ENCODE data around the gene OR6J1. TPM values are rescaled to one million over a fixed set of nuclear protein-coding genes. Genes with fewer than 3 reads are reported as not detected.
"Not testable (repeated sequence)": the region's sequence is repeated elsewhere in the genome, so short reads cannot be mapped to it uniquely, and the experiment has no call there.

OR6J1 gene
- total and polyA plus RNA-seq, 2 experiments from 2014 or later = not detected

DNA sequence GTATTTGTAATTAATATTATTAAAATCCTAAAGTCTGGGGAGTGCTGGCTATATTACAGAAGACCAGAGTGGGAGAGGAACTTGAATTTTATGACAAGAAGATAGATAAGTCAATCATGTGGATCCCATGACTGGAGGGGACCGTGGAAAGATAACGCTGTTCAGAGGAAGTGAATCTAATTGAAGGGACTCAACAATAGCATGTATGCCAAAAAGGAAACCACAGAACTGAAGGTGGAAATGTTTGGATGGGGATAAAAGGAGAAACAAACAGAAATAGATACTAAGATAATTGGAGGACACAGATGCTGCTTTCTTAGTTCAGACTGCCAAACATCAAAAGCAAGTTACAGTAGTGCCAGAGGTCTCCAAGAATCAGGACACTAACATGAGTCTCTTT, 21.1 kb downstream of the OR6J1 start:
- Histone ChIP-seq H3K9ac (no peak overlapping the region), H3K27me3 (replicated peaks; ENCODE audit: insufficient read depth) (no peaks in the 10 kb centered on the region), H3K27ac (no peak overlapping the region), H4K20me1 (ENCODE audit: insufficient read depth) (no peaks in the 10 kb centered on the region), H3K9me3 (ENCODE audit: low read depth) (no peaks in the 10 kb centered on the region), H3K79me2 (ENCODE audit: insufficient read depth) (no peaks in the 10 kb centered on the region), H2AFZ (no peak overlapping the region), H3F3A (ENCODE audit: insufficient read depth) (peaks cover 7% of the 10 kb centered on the region; the same call in 1 of the 2 replicates), H3K36me3 (ENCODE audit: low read depth) (no peaks in the 10 kb centered on the region), H3K4me3 (no peak overlapping the region), H3K9me2 (ENCODE audit: insufficient read depth) (no peaks in the 10 kb centered on the region), H3K4me2 (ENCODE audit: unreplicated experiment) (no peak overlapping the region), H3K4me1 (ENCODE audit: insufficient read depth) (peaks cover 7% of the 10 kb centered on the region; the same call in 1 of the 2 replicates)
- in situ Hi-C loops (cut with MboI) = no loop called here
- WGBS, 2 experiments (ENCODE audit: low coverage in 1 of 2, low lambda C conversion rate in 2 of 2, missing lambda C conversion rate in 2 of 2) = 58 to 60% methylated on average over 2 of the region's 2 CpGs
- TF ChIP-seq EZH2 (IDR thresholded peaks at IDR 0.05; ENCODE audit: insufficient read depth, poor library complexity, severe bottlenecking) (no peak), EZH2phosphoT487 (IDR thresholded peaks at IDR 0.05; ENCODE audit: insufficient read depth, low read depth) (no peak)
- no peak for DNase-seq

DNA sequence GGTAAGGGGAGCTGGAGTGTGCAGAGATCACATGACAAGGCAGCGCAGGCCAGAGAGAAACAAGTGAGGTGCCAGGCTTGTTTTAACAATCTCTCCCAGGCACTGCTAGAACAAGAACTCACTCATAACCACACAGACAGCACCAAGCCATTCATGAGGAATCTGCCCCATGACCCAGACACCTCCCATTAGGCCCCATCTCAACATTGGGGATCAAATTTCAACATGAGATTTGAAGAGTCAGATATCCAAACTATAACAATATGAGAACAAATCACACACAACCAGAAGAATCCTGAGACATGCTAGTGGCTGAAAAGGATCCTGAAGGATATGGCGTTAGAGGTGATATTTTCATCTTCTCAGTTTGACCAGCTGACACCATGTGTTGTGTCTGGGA, 21.9 kb downstream of the OR6J1 start:
- Histone ChIP-seq H3K9me3 (ENCODE audit: low read depth) (no peaks in the 10 kb centered on the region), H3K36me3 (ENCODE audit: low read depth) (no peaks in the 10 kb centered on the region), H3K79me2 (ENCODE audit: insufficient read depth) (no peaks in the 10 kb centered on the region), H3K4me3 (no peak overlapping the region), H3K27ac (0 out of 2 replicates have a peak overlapping the region, but pooled peaks have one; percentile 9), H3K27me3 (replicated peaks; ENCODE audit: insufficient read depth) (no peaks in the 10 kb centered on the region), H3K4me2 (ENCODE audit: unreplicated experiment) (no peak overlapping the region), H3K9ac (no peak overlapping the region), H4K20me1 (ENCODE audit: insufficient read depth) (no peaks in the 10 kb centered on the region), H3F3A (ENCODE audit: insufficient read depth) (peaks cover 7% of the 10 kb centered on the region; the same call in 1 of the 2 replicates), H2AFZ (no peak overlapping the region), H3K9me2 (ENCODE audit: insufficient read depth) (no peaks in the 10 kb centered on the region), H3K4me1 (ENCODE audit: insufficient read depth) (peaks cover 7% of the 10 kb centered on the region; the same call in 1 of the 2 replicates)
- WGBS, 2 experiments (ENCODE audit: low coverage in 1 of 2, low lambda C conversion rate in 2 of 2, missing lambda C conversion rate in 2 of 2) = 77 to 79% methylated on average over 2 of the region's 2 CpGs
- peak; percentile 35 for DNase-seq
- in situ Hi-C loops (cut with MboI) = no loop called here
- TF ChIP-seq EZH2 (IDR thresholded peaks at IDR 0.05; ENCODE audit: insufficient read depth, poor library complexity, severe bottlenecking) (no peak), EZH2phosphoT487 (IDR thresholded peaks at IDR 0.05; ENCODE audit: insufficient read depth, low read depth) (no peak)

DNA sequence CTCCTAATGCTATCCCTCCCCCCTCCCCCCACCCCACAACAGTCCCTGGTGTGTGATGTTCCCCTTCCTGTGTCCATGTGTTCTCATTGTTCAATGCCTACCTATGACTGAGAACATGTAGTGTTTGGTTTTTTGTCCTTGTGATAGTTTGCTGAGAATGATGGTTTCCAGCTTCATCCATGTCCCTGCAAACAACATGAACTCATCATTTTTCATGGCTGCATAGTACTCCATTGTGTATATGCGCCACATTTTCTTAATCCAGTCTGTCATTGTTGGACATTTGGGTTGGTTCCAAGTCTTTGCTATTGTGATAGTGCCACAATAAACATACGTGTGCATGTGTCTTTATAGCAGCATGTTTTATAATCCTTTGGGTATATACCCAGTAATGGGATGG, 28.4 kb downstream of the OR6J1 start:
- 94 to 96% methylated on average over 2 of the region's 2 CpGs for WGBS, 2 experiments (ENCODE audit: low coverage in 1 of 2, low lambda C conversion rate in 2 of 2, missing lambda C conversion rate in 2 of 2)

DNA sequence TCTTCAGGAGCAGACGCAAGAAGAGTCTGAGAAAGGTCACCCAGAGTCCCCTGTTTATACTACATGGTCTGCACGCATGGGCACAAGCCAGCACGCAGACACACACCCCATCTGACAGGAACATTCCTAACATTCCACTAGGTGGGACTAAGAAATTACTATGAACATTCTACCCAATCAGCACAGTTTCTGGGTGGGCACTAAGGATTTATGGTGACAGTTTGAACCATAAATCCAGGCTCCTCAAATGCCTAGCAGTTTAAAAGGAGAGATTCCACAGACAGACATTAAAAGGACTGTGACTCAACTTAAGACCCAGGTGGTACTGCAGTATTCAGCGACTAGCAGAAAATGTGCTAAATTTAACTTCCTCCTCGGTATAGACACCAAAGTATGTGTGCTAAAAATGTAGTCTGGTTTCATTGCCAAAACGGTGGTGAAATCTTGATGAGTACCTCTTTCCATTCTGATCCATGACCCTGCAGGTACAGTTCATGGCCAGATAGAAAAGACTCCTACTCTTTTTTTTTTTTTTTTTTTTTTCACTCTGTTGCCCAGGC, 29.8 kb downstream of the OR6J1 start:
- Histone ChIP-seq H3K4me2 (ENCODE audit: unreplicated experiment) (peak overlapping the region; percentile 46), H4K20me1 (ENCODE audit: insufficient read depth) (no peaks in the 10 kb centered on the region), H3K27me3 (replicated peaks; ENCODE audit: insufficient read depth) (no peaks in the 10 kb centered on the region), H3K4me3 (peak overlapping the region; percentile 10; the same call in 1 of the 2 replicates), H3K79me2 (ENCODE audit: insufficient read depth) (no peaks in the 10 kb centered on the region), H3K9me3 (ENCODE audit: low read depth) (no peaks in the 10 kb centered on the region), H2AFZ (no peak overlapping the region), H3K27ac (peak overlapping the region; percentile 89), H3K4me1 (ENCODE audit: insufficient read depth) (peaks cover 22% of the 10 kb centered on the region), H3K36me3 (ENCODE audit: low read depth) (peaks cover 10% of the 10 kb centered on the region; the same call in 1 of the 2 replicates), H3F3A (ENCODE audit: insufficient read depth) (peaks cover 28% of the 10 kb centered on the region), H3K9ac (peak overlapping the region; percentile 62), H3K9me2 (ENCODE audit: insufficient read depth) (no peaks in the 10 kb centered on the region)
- in situ Hi-C loops (cut with MboI) = no loop called here
- 1 to 3% methylated on average over 6 of the region's 6 CpGs for WGBS, 2 experiments (ENCODE audit: low coverage in 1 of 2, low lambda C conversion rate in 2 of 2, missing lambda C conversion rate in 2 of 2)
- peak; percentile 95 for DNase-seq
- TF ChIP-seq EZH2 (IDR thresholded peaks at IDR 0.05; ENCODE audit: insufficient read depth, poor library complexity, severe bottlenecking) (no peak), EZH2phosphoT487 (IDR thresholded peaks at IDR 0.05; ENCODE audit: insufficient read depth, low read depth) (no peak)

More for the DNA sequence above, 28.4 kb downstream of the OR6J1 start:
- H3K27me3 ChIP-seq (replicated peaks; ENCODE audit: insufficient read depth); H3K9me2 ChIP-seq (ENCODE audit: insufficient read depth); H3K9ac ChIP-seq; H4K20me1 ChIP-seq (ENCODE audit: insufficient read depth); H3K4me3 ChIP-seq; in situ Hi-C loops (cut with MboI); H3K36me3 ChIP-seq (ENCODE audit: low read depth); H3K79me2 ChIP-seq (ENCODE audit: insufficient read depth); H3K27ac ChIP-seq; DNase-seq; H3K4me2 ChIP-seq (ENCODE audit: unreplicated experiment); H3K9me3 ChIP-seq (ENCODE audit: low read depth); H2AFZ ChIP-seq: not testable (repeated sequence)
- Histone ChIP-seq H3F3A (ENCODE audit: insufficient read depth) (peaks cover 28% of the 10 kb centered on the region), H3K4me1 (ENCODE audit: insufficient read depth) (peaks cover 22% of the 10 kb centered on the region)
